Thyroid gland (tissue), 4 donors: ENCODE results near the gene CPS1.

ENCODE experiments used
- POLR2A ChIP-seq, 2 donors: fragments of 450-650 bp; IDR thresholded peaks; one replicate each; pipeline ENCODE4 v1.6.1; 2017; ENCODE audit warnings: antibody characterized with exemption in 2 of 2, mild to moderate bottlenecking in 2 of 2, moderate library complexity in 1 of 2
- TF ChIP-seq, protein P1 (sequence below), 6 experiments: fragments of 200-600 bp in 3 of 6; fragments of 450-650 bp in 3 of 6; sonication (generic) in 3 of 6; IDR thresholded peaks; one replicate each; pipeline ENCODE4 v1.5.1; 2016 to 2019; ENCODE audit warnings: antibody characterized with exemption in 6 of 6, mild to moderate bottlenecking in 2 of 6, inconsistent platforms in 1 of 6, moderate library complexity in 1 of 6

DNA sequence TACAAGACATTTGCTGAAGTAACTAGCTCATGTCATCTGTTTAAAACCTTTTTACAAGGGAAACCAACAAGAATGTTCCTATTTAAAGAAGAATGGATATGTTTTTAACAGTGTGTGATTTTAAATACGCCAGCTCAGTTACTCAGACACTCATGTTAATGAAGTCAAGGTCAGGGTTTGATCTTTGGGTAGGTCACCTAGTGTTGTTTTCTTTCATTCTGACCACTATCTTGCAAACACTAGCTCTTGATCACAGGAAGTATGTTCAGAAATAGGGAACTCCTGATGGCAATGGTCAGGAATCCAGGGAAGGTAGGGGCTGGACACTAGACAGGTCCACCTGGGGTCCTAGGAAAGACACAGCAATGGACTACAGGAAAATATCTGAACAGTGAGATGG is 116.7 kb downstream of the CPS1 start:
- no peak for TF ChIP-seq POLR2A (IDR thresholded peaks at IDR 0.05)
- TF ChIP-seq, protein P1, sequence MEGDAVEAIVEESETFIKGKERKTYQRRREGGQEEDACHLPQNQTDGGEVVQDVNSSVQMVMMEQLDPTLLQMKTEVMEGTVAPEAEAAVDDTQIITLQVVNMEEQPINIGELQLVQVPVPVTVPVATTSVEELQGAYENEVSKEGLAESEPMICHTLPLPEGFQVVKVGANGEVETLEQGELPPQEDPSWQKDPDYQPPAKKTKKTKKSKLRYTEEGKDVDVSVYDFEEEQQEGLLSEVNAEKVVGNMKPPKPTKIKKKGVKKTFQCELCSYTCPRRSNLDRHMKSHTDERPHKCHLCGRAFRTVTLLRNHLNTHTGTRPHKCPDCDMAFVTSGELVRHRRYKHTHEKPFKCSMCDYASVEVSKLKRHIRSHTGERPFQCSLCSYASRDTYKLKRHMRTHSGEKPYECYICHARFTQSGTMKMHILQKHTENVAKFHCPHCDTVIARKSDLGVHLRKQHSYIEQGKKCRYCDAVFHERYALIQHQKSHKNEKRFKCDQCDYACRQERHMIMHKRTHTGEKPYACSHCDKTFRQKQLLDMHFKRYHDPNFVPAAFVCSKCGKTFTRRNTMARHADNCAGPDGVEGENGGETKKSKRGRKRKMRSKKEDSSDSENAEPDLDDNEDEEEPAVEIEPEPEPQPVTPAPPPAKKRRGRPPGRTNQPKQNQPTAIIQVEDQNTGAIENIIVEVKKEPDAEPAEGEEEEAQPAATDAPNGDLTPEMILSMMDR (IDR thresholded peaks at IDR 0.05): no peak
